GM12801 (cell line): ENCODE results near the gene NR1H4.

Source experiments
- TF ChIP-seq, protein P1 (sequence below): IDR thresholded peaks from one replicate; pipeline ENCODE4 v1.5.1; 2011; ENCODE audit warnings: control low read depth; ENCODE audit not compliant: insufficient read length; ENCODE audit errors: extremely low read depth

Gene NR1H4

DNA sequence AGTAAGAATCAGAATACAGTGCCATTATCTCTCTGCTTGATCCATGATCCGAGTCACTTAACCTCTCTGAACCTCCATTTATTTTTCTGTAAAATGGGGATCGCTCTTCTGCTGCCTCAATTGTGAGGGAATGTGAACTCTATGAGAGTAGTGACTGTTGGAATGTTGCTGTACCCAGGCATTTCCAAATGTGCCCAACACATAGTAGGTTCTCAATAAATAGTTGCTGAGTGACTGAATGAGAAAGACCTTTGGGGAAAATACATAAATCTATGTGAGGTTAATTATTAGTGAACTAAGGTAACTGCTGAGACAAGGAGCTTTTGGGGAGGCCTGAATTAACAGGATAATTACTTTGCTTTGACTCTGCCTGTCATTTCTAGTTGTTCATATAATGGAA is 33.9 kb upstream of the NR1H4 start:
- TF ChIP-seq, protein P1, sequence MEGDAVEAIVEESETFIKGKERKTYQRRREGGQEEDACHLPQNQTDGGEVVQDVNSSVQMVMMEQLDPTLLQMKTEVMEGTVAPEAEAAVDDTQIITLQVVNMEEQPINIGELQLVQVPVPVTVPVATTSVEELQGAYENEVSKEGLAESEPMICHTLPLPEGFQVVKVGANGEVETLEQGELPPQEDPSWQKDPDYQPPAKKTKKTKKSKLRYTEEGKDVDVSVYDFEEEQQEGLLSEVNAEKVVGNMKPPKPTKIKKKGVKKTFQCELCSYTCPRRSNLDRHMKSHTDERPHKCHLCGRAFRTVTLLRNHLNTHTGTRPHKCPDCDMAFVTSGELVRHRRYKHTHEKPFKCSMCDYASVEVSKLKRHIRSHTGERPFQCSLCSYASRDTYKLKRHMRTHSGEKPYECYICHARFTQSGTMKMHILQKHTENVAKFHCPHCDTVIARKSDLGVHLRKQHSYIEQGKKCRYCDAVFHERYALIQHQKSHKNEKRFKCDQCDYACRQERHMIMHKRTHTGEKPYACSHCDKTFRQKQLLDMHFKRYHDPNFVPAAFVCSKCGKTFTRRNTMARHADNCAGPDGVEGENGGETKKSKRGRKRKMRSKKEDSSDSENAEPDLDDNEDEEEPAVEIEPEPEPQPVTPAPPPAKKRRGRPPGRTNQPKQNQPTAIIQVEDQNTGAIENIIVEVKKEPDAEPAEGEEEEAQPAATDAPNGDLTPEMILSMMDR: no peak

DNA sequence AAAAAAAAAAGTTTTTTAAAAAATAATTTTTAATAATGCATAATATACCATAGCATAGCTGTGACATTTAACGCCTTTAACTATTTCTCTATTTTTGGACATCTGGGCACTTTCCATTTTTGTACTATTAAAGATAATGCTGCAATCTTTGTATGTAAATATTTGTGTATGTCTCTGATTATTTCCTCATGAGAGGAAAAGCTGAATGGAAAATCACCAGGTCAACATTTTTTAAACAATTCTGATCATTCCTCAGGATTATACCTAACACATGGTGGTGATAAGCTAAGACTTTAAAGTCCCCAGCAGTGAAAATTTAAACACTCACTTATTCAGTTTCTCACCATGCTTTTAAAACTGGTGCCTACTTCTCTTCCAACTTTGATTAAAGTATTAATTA is 31.3 kb upstream of the NR1H4 start:
- TF ChIP-seq, protein P1: no peak

DNA sequence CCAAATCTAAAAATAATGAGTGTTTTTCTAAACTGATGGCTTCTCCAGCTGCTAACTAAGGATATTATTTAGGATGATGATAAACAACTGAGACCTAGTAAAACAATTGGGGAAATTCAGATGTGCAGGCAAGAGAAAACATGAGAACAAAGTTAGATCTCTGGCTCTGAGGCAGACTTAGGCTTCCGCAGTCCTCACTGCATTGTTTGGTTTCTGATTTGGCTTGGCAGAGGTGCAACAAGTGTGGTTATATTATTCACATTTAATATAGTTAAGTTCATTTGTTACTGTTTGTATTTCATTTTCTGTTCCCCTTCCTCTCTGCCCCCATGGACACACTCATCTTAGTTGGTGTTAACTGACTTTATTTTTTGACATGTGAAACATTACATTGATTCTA is 30.2 kb upstream of the NR1H4 start:
- TF ChIP-seq, protein P1: no peak

DNA sequence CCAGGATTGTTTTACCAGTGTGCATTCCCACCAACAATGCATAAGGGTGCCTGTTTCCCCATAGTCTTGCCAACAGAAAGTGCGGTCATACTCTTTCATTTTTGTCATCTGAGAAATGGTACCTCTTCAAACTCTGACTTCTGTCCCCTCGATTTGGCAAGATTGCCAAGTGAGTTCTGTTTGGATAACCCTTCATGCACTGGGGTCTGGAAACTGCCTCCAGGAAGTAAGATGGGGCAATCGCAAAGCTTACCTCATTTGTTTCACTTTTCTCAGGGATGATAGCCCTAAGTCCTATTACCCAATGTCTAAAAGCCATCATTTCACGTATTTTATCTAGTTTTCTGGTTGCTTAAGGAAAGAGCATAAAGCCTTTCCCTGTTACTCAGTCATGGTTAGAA is 28.6 kb upstream of the NR1H4 start:
- TF ChIP-seq, protein P1: no peak

DNA sequence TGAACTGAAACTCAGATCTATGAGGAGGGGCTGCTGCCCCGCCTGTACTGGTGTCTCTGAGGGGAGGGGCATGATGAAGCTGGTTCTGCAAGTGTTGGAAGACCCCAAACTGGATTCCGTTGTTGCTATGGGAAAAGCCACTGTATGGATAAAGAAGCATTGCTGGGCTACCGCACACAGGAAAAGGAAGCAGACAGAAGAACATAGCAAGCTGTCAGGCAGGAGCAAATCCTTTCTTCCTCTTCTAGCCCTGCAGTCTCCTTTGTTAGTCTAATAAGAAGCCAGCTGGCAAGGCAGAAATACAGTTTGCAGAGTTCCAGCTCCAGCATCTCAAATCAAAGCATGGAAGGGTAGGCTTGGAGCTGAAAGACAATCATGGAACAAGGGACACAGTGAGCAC is 26.3 kb upstream of the NR1H4 start:
- TF ChIP-seq, protein P1: no peak

DNA sequence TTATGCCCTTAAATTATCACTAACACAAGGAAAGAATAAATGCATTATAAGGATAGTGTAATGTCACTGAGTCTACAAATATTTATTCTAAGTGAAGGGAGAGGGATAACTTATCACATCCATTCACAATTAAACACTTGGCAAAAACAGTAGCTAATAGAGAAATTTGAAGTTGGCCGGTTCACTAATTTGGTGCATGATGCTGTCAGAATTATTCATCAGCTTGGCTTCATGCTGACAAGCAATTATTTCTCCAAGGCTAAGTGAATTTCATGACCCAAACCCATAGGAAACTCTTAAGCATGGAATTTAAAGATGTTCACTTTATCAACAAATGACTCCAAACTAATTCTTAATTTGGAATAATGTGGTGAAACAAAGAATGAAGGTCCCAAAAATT is 25.0 kb upstream of the NR1H4 start:
- TF ChIP-seq, protein P1: no peak

DNA sequence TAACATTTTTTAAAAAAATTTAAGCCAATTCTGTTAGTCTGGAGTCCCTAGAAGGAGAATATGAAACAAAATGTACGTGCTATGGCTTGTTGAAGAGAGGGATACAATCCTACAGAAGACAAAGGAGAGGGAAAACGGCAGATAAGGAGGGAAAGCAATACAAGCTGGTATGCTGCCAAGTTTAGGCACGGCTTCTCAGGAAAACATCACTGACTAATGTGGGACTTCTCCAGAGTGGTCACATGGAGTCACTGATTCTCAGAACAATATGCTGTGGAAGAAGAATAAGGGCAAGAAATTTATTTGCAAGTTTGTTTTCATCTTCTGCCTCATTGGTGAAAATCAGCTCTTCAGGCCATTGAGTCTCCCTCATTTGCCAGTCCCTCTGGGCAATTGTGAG is 22.9 kb upstream of the NR1H4 start:
- TF ChIP-seq, protein P1: no peak

DNA sequence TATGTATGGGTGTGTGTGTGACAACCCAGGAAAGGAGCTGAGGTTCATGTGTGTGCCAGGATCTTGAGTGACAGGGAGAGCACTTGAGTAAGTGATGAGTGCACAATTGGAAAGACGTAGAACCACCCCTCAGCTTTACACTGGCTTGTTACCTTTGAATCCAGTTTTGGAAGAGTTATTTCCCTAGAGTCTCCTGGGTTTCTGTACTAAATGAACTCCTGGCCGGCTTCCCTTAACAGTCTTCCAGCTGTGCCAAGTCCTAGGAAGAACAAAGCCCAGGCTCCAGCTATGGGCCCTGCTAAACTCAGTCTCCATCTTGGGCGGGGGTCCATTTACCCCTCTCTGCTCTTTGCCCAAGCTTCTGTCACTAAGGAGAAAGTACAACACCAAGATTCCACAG is 19.7 kb upstream of the NR1H4 start:
- TF ChIP-seq, protein P1: no peak
